ENCODE data around the gene SWT1. TPM values are rescaled to one million over a fixed set of nuclear protein-coding genes. Genes with fewer than 3 reads are reported as not detected.

Gene SWT1
- total and polyA plus RNA-seq, 2 experiments from 2014 or later: 3.4 to 9.5 TPM

DNA sequence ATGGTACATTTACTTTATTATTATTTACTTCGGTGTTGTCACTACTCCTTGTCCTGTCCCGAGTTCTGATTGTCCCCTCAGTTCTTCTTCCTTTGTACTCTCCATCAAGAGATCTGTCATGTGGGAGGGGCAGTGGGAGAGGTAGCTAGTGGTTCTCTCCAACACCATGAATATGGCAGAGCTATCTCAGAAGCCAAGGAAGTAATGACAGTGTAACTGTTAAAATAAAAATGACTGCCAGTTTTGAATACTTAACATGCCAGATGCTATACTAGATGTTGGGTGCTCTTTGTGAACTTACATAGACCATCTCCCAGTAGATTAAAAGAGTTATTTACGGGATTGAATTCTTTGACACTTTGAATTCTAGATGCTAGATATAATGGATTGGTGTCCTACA is 131.5 kb downstream of the SWT1 start:
- H3K27ac ChIP-seq: no peak overlapping the region
- H3K4me1 ChIP-seq (ENCODE audit: insufficient read depth): peaks cover 13% of the 10 kb centered on the region
- no peak overlapping the region for H2AFZ ChIP-seq
- TF ChIP-seq EZH2 (IDR thresholded peaks at IDR 0.05; ENCODE audit: borderline replicate concordance) (no peak), EZH2phosphoT487 (IDR thresholded peaks at IDR 0.05; ENCODE audit: low read depth, severe bottlenecking, unreplicated experiment) (no peak)
- TF ChIP-seq, protein P1, sequence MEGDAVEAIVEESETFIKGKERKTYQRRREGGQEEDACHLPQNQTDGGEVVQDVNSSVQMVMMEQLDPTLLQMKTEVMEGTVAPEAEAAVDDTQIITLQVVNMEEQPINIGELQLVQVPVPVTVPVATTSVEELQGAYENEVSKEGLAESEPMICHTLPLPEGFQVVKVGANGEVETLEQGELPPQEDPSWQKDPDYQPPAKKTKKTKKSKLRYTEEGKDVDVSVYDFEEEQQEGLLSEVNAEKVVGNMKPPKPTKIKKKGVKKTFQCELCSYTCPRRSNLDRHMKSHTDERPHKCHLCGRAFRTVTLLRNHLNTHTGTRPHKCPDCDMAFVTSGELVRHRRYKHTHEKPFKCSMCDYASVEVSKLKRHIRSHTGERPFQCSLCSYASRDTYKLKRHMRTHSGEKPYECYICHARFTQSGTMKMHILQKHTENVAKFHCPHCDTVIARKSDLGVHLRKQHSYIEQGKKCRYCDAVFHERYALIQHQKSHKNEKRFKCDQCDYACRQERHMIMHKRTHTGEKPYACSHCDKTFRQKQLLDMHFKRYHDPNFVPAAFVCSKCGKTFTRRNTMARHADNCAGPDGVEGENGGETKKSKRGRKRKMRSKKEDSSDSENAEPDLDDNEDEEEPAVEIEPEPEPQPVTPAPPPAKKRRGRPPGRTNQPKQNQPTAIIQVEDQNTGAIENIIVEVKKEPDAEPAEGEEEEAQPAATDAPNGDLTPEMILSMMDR (IDR thresholded peaks at IDR 0.05; ENCODE audit: poor library complexity): no peak
- H3K27me3 ChIP-seq: no peaks in the 10 kb centered on the region
- no peaks in the 10 kb centered on the region for H3K79me2 ChIP-seq
- no peaks in the 10 kb centered on the region for H4K20me1 ChIP-seq (ENCODE audit: insufficient read depth, poor library complexity, severe bottlenecking)
- no peak overlapping the region for H3K4me3 ChIP-seq
- WGBS (ENCODE audit: low lambda C conversion rate, missing lambda C conversion rate): 92% methylated on average over 3 of the region's 3 CpGs
- no peaks in the 10 kb centered on the region for H3K9me2 ChIP-seq (replicated peaks; ENCODE audit: insufficient read depth)
- H3K36me3 ChIP-seq (replicated peaks; ENCODE audit: insufficient read depth, low read depth): no peaks in the 10 kb centered on the region
- no peaks in the 10 kb centered on the region for H3K9me3 ChIP-seq (ENCODE audit: low read depth)
- no peak for DNase-seq (ENCODE audit: low spot score)
- H3K4me2 ChIP-seq: no peak overlapping the region

DNA sequence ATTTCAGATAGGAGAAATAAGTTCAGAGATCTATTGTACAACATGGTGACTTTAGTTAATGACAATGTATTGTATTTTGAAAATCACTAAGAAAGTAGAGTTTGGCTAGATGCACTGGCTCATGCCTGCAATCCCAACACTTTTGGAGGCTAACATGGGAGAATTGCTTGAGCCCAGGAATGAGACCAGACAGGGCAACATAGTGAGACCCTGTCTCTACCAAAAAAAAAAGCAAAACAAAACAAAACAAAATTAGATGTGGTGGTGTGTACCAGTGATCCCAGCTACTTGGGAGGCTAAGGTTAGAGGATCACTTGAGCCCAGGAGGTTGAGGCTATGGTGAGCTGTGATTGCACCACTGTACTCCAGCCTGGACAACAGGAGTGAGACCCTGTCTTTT is 132.9 kb downstream of the SWT1 start:
- Histone ChIP-seq H3K4me1 (ENCODE audit: insufficient read depth) (peaks cover 6% of the 10 kb centered on the region), H2AFZ (no peak overlapping the region), H3K9me2 (replicated peaks; ENCODE audit: insufficient read depth) (no peaks in the 10 kb centered on the region), H4K20me1 (ENCODE audit: insufficient read depth, poor library complexity, severe bottlenecking) (no peaks in the 10 kb centered on the region), H3K27me3 (no peaks in the 10 kb centered on the region), H3K4me3 (no peak overlapping the region), H3K27ac (no peak overlapping the region), H3K4me2 (no peak overlapping the region), H3K36me3 (replicated peaks; ENCODE audit: insufficient read depth, low read depth) (no peaks in the 10 kb centered on the region), H3K9me3 (ENCODE audit: low read depth) (no peaks in the 10 kb centered on the region), H3K79me2 (no peaks in the 10 kb centered on the region)
- TF ChIP-seq EZH2phosphoT487 (IDR thresholded peaks at IDR 0.05; ENCODE audit: low read depth, severe bottlenecking, unreplicated experiment): no peak
- no peak for TF ChIP-seq EZH2 (IDR thresholded peaks at IDR 0.05; ENCODE audit: borderline replicate concordance)
- TF ChIP-seq, protein P1 (IDR thresholded peaks at IDR 0.05; ENCODE audit: poor library complexity): no peak
- DNase-seq (ENCODE audit: low spot score): no peak

DNA sequence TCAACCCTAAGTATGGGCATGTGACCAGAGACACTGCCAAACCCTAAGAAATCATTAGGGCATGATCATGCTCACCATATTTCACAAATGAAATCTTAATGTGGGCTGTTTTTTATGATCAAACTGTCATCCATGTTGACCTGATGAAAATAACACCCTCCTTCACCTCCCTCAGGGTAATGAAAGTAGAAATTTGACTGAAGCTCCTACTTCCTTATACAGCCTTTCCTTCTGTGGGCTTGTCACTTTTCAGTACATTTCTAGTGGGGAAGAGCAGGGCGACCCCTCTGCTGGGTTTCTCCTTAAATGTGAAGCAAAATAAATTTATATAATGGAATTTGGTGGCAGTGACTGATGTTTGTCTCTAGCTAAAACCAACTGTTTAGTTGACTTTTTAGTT is 134.2 kb downstream of the SWT1 start:
- no peaks in the 10 kb centered on the region for H3K4me1 ChIP-seq (ENCODE audit: insufficient read depth)
- no peak overlapping the region for H2AFZ ChIP-seq
- no peaks in the 10 kb centered on the region for H3K9me3 ChIP-seq (ENCODE audit: low read depth)
- no peaks in the 10 kb centered on the region for H3K79me2 ChIP-seq
- no peak overlapping the region for H3K4me2 ChIP-seq
- 88% methylated on average over 1 of the region's 1 CpG for WGBS (ENCODE audit: low lambda C conversion rate, missing lambda C conversion rate)
- TF ChIP-seq EZH2 (IDR thresholded peaks at IDR 0.05; ENCODE audit: borderline replicate concordance): no peak
- no peak for DNase-seq (ENCODE audit: low spot score)
- no peak overlapping the region for H3K27ac ChIP-seq
- H3K9me2 ChIP-seq (replicated peaks; ENCODE audit: insufficient read depth): no peaks in the 10 kb centered on the region
- H3K27me3 ChIP-seq: no peaks in the 10 kb centered on the region
- H3K36me3 ChIP-seq (replicated peaks; ENCODE audit: insufficient read depth, low read depth): no peaks in the 10 kb centered on the region
- H3K4me3 ChIP-seq: no peak overlapping the region
- H4K20me1 ChIP-seq (ENCODE audit: insufficient read depth, poor library complexity, severe bottlenecking): no peaks in the 10 kb centered on the region

DNA sequence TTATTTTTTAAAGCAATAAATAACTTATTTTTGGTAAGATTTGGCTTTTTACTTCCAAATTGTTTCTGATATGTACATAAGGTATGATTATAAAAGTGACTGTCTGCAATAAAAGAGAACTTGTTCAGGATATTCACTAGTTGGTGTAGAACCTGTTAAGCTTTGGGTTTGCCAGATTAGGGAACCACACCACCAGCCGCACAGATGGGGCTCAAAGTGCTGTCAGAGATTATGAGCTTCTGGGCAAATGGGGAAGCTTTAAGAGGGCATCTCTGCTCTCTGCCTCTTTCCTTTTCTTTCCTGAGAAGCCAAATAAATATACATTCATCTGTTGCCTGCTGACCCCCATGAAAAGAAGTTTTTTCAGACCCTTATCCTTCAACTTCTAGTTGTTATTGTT is 134.7 kb downstream of the SWT1 start:
- TF ChIP-seq EZH2phosphoT487 (IDR thresholded peaks at IDR 0.05; ENCODE audit: low read depth, severe bottlenecking, unreplicated experiment) (no peak), EZH2 (IDR thresholded peaks at IDR 0.05; ENCODE audit: borderline replicate concordance) (no peak)
- TF ChIP-seq, protein P1 (IDR thresholded peaks at IDR 0.05; ENCODE audit: poor library complexity): no peak
- 65% methylated on average over 1 of the region's 1 CpG for WGBS (ENCODE audit: low lambda C conversion rate, missing lambda C conversion rate)
- Histone ChIP-seq H3K4me1 (ENCODE audit: insufficient read depth) (no peaks in the 10 kb centered on the region), H3K9me2 (replicated peaks; ENCODE audit: insufficient read depth) (no peaks in the 10 kb centered on the region), H4K20me1 (ENCODE audit: insufficient read depth, poor library complexity, severe bottlenecking) (no peaks in the 10 kb centered on the region), H3K4me2 (no peak overlapping the region), H3K36me3 (replicated peaks; ENCODE audit: insufficient read depth, low read depth) (no peaks in the 10 kb centered on the region), H2AFZ (no peak overlapping the region), H3K79me2 (no peaks in the 10 kb centered on the region), H3K4me3 (no peak overlapping the region), H3K27ac (no peak overlapping the region), H3K9me3 (ENCODE audit: low read depth) (no peaks in the 10 kb centered on the region), H3K27me3 (no peaks in the 10 kb centered on the region)
- DNase-seq (ENCODE audit: low spot score): no peak
